M059J (cell line): ENCODE data around the gene KCNT1. TPM values are rescaled to one million over a fixed set of nuclear protein-coding genes. Genes with fewer than 3 reads are reported as not detected.

Source experiments
- DNase-seq: peaks from one replicate; pipeline ENCODE4 v3.0.0-alpha.2; 2012; ENCODE audit warnings: low read depth
- total RNA-seq: library from RNA; depleted of rRNA; stranded (reverse); fragments of >200 nt; shearing (Covaris generic); gene quantifications from 2 replicates; pipeline ENCODE4 v1.2.3, GENCODE V29; 2014

KCNT1 gene
- total RNA-seq, 1 experiment from 2014 or later = not detected

DNA sequence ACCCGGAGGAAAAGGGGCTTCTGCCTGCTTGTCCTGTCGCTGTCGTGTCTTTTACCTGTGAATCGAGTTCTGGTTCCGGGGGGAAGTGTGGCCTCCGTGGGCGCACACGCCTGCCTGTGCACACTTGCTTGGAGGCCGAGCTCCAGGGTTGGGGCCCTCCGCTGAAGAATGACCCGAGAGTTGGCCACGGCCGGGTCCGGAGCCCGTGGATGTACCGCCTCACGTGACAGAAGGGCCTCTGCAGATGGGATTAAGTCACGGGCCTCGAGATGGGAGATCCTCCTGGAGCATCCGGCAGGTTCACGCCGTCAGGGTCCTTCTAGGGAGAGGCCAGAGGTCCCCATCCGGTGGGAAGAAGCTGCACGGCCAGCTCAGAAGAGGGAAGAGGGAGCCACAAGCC is 81.0 kb downstream of the KCNT1 start:
- DNase-seq = no peak

DNA sequence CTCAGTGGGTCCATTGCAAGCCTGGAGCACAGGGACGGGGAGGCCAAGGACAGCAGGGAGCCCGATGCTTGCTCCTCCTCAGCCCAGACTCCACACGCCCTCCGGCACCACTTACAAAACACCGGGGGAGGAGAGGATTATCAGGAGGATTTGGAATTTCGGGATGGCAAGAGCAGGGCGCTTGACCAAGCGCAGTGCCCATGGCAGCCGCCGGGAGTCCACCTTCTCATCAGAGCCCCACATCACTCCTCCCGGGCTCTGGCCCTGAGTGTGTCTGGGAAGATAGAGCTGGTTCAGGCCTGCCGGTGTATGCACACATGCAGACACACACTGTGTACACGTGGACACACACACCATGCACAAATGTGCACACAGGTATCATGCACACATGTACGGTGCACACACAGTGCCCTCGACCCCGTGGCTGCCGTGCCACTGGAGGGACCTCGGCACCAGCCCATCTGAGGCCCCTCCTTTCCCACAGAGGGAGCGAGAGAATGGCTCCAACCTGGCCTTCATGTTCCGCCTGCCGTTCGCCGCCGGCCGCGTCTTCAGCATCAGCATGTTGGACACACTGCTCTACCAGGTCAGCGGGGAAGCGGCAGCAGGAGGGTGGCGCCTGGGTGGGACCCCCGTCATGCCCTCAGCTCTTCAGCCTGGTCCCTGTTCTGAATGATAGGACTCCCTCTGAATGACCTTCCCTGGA is 81.7 kb downstream of the KCNT1 start:
- DNase-seq = no peak

DNA sequence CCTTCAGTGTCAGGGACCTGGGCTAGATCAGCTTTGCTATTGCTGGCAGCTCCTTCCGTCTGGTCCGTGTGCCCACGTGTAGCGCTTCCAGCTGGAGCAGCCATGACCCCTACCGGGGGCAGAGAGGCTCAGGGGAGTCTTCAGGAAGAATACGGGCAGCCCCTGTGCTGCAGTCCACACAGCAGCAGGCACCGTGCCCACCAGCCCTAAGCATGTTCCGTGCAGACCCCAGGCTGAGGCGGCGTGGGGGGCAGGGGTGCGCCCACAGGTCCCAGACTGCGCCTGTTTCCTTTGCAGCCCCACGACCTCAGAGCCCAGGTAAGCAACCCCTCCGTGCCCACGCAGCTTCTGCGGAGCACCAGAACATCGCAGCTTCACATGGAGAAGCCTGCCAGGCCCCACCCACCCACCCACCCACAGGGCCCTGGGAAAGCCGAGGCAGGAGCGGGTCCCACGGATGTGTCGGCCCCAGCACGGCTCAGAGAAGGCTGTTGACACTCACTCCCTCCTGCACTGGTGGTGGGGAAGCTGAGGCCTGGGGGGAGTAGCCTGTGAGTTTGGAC is 83.1 kb downstream of the KCNT1 start:
- no peak for DNase-seq

DNA sequence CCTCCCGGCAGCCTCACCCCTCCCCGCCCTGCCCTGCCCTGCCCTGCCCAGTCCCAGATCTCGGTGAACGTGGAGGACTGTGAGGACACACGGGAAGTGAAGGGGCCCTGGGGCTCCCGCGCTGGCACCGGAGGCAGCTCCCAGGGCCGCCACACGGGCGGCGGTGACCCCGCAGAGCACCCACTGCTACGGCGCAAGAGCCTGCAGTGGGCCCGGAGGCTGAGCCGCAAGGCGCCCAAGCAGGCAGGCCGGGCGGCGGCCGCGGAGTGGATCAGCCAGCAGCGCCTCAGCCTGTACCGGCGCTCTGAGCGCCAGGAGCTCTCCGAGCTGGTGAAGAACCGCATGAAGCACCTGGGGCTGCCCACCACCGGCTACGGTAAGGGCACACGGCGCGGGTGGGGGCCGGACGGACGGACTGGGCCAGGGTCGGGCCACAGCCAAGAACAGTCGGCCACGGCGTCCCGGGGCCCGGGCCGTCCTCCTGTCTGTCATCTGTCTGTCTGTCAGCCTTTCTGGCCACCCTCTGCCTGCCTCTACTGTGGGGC is 84.2 kb downstream of the KCNT1 start:
- no peak for DNase-seq

DNA sequence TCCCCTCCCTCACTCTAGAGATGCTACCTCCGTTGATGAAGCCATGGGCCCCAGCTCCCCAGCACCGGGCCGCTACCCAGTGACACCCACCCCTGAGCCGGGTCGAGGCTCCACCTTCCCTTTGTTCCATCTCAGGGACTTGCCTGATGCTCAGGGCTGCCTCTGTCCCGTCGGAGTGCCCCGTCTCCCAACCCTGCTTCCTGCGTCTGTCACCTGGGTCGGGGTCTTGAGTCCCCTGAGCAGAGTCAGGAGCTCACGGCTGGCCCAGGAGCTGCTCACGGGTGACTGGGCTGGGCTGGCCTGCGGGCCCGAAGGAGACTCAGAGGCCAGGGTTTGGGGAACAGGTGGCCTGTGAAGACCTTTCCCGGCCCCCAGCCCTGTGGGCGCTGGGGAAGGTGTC is 85.3 kb downstream of the KCNT1 start:
- no peak for DNase-seq

DNA sequence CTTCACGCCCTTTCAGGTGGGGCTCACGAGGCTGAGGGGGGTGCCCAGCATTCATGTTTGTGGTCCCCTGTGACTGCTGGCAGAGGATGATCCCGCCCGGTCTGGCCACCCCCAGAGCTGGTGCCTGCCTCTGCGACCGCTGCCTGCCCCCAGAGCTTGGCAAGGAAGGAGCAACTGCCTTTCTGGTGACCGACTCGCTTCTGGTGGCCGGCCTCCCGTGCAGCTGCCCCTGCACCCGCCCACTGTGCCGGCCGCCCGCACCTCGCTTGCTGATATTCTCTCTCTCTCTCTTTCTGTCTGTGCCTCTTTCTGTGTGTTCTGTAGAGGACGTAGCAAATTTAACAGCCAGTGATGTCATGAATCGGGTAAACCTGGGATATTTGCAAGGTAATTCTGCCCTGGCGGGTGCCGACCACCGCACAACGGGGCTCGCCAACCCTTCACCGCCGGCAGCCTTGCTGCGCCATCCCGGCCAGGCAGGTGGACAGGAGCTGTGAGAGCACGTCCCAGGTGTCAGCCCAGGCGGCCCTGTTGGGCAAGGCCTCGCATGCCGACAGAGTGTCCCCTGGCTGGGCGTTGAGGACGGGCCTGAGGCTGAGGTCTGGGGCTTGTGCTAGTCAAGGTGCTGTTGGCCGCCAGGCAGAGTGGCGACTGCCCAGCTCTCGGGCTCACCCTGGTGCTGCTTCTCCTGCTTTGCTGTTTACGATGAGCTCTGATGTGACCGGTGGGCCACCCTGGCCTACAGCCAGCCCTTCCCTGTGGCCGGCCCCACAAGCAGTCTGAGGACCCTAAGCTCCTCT is 86.0 kb downstream of the KCNT1 start:
- DNase-seq = no peak

DNA sequence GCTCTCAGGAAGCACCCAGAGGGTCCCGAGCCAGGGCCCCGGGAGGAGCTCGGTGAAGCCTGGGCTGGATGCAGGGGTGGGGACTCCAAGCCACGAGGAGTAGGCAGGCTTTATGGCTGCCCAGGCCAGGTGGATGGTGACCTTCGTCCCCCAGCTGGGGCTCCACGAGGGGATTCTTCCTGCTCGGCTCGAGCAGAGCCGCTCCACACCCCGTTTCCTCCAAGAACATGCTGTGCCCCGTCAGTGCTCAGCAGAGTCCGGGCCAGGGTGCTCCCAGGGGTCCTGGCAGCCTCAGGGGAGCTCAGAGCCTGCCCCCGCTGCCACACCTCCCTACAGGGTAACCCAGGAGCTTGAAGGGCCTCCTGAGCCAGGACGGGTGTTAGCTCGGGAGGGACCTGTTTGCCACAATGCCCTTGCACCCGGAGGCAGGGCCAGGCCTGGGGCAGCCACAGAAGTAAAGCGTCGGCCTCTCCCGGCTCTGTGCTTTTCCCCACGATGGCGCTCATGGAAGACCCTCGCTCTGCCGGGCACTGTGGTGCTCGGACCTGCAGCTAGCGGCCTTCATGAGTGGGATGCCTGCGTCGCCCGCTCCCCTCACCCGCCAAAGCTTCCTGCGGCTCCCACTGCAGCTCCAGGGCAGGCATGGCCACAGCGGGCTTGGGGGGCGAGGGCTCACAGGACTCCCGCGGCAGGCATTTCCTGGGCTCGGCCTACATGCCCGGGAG is 86.8 kb downstream of the KCNT1 start:
- DNase-seq = no peak

DNA sequence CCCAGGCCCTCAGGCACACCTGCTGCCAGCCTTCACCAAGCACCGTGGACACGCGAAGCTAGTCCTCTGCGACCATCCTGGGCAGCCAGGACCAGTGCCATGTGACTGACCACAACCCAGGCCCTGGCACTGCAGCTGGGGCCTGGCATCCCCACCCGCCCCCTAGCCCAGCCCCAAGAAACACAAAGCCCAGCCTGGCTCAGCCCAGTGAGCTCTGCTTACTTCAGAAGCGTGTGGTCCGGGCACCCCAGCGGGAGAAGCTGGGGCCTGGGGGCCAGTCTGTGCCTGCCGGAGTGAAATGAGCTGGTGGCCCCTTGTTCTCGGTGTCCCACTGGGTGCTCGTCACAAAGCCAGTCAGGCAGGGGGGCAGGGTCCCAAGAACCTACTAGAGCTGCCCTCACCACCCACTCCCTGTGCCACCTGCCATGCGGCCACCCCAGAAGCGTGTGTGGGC is 87.9 kb downstream of the KCNT1 start:
- DNase-seq = no peak

DNA sequence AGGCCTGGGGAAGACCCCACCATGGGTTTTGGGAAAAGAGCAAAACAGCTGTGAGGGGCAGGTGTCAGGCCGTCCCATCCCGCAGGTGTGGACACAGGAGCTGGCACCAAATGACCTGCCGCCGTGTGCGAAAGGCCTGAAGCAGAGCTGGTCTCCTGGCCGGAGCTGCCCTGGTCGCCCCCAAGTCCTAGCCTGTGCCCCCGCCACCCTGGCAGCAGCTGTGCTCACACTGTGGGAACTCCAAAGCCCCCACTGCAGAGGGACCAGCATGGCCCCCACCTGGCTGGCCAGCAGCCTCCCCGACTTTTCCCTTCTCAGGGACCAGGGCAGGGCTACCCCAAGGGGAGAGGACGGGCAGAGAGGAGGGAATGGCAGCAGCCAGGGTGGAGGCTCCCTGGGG is 88.4 kb downstream of the KCNT1 start:
- no peak for DNase-seq

DNA sequence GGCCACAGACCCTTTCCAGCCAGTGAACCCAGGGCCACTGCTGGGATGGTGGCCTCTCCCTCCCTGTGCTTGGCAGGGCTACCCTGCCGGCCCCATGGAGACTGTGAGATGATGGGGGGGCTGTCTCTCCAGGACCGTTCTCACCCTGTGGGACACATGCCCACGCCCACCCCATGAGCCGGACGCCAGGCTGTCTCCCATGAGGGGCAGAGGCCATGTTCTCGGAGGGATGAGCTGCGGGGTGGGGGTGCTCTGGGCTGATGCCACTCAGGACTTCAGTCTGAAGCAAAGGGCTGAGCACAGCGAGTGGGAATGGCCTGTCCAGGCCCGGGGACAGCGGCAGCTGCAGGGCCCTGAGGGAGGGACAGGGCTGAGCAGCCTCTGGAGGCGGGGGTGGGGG is 88.9 kb downstream of the KCNT1 start:
- DNase-seq = no peak

DNA sequence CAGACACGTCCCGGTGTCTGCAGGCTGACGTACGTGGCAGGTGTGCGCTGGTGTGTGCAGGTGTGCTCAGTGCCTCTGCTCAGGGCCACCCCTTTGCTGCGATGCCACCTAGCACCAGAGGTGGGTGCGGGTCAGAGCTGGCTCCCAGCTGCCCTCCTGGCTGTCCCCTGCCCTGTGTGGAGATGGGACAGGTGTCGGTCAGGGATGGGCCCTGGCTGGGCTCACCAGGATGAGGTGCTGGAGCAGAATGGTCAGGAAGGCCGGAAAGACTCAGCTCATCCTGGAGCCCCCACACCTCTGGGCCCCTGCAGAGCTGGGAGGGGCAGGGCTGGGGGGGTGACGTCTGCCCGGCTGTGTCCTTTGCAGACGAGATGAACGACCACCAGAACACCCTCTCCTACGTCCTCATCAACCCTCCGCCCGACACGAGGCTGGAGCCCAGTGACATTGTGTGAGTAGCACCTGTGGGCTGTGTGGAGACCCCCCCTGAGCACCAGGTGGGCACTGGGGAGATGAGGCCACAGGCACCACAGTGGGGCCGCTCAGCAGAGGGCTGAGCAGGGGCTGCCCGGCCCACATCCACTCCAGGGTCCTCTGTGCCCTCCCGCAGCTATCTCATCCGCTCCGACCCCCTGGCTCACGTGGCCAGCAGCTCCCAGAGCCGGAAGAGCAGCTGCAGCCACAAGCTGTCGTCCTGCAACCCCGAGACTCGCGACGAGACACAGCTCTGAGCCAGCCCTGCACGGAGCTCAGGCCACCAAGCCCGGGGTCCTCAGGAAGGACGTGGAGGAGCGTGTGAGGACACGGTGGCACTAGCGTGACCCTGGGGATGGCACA is 89.7 kb downstream of the KCNT1 start:
- no peak for DNase-seq

DNA sequence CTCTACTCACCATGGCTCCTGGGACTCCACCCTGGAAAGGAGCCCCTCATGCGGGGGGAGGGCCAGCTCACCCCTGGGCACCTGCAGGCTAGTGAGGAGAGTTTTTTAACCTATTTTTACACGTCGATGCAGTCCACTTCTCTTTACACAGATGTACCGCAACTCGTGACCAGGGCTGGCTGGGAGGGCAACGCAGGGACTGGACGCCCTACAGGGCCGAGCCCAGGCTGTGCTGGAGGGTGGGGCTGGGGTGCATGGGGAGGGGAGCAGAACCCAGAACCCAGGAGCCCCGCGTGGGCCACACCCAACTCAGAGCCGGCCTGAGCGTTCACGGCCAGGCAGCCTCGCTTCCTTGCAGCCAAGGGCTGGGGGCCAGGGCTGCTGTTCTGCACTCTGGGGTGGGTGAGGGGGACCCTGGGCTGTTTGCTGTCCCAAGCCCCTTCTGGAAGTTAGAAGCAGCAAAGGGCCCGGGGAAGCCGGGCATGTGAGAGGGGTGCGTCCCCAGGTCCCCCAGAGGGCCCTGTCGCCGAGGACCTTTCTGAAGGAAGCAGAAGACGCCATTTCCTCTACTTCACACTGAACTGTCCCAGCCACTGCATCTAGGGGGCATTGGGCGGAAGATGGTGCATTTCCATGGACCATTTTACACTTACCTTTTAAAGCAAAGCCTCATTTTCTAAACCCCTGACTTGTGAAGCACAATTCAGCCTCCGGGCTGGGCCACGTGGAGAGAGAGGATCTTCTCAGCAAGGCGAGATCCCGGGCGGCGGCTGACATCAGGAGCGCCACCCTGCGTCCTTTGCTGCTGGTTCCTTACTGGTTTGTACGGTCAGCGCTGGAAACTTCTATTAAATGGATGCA is 90.5 kb downstream of the KCNT1 start:
- no peak for DNase-seq

DNA sequence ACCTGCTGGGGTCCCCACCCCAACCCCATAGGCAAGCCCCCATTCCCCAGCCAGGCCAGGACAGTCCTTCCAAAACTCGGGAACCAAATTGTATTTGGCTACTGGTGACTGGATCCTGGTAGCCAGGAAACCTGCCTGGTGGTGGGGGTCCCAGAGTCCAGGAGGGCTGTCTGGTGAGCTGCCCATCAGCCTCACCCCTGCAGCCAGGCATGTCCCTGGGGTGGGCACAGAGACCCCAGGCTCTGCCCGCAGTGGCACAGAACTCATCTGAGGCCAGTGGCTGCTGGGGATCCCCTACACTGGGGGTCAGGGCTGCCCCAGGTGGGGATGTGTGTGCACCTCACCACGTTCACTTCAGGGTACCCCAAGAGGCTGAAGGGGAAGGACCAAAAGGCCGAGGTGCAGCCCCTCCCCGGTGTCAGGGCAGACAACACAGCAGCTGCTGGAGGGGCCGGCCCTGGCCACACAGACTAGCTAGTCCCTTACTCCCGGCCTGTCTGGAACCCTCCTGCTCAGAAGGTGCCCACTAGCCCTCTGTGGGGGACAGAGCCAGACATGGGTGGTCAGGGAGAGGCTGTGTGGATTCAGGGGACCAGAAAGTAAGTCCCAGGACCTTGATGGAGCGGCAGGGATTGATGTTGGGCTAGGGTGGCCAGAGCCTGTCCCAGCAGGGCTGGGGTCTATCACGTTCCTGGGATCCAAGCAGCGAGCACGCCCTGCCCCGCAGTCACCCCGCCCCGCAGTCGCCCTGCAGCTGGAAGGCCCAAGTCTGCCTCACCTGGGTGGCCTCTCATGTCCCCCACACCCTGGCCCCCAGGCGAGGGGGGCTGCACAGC is 91.5 kb downstream of the KCNT1 start:
- no peak for DNase-seq

DNA sequence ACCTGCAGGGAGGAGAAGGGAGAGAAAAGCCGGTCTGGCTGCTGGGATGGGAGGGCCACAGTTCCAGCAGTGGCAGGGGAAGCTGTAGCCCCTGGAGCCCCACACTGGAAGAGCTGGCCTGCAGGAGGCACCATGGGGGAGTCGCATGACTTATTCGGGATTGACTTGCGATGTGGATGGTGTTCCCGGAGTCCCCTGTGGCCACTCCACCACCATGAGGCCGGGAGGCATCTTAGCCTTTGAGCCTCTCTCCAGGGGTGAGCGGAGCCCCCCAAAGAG is 92.0 kb downstream of the KCNT1 start:
- no peak for DNase-seq

DNA sequence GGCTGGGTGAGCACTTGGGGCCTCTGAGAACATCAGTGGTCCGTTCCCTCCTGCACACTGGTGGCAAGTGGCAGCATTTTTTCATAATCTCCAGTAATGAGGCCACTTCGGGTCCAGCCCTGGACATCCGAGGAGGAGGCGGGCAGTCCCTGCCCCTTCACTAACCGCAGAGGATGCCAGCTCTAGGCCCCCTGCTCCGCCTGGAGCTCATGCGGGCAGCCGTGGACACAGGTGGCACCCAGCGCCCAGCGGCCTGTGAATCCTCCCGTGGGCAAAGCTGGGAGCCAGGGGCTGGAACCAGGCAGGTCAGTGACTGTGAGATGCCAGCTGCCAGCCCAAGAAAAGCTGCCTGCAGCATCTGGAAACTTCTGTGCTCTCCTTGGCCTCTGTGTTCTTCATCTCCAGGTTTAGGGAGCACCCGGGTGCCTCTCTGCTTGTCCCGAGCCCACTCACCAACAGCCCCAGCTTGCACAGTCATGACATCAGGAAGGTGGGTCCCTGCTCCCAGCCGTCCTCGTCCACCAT is 92.4 kb downstream of the KCNT1 start:
- DNase-seq = no peak

DNA sequence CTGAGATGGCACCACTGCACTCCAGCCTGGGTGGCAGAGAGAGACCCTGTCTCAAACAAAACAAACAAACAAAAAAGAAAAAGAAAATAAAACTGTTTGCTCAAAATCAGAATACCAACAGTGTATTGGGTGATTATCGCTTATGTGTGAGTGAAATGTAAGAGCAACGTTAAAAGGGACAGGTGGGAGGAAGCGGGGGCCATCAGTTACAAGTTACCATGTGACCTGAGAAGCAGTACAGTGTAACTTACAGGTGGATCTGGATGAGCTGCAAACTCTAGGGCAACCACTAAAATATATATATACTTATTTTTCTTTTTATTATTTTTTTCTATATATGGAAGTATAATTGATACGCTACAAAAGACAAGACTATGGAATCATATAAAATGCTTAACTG is 93.4 kb downstream of the KCNT1 start:
- DNase-seq = no peak

DNA sequence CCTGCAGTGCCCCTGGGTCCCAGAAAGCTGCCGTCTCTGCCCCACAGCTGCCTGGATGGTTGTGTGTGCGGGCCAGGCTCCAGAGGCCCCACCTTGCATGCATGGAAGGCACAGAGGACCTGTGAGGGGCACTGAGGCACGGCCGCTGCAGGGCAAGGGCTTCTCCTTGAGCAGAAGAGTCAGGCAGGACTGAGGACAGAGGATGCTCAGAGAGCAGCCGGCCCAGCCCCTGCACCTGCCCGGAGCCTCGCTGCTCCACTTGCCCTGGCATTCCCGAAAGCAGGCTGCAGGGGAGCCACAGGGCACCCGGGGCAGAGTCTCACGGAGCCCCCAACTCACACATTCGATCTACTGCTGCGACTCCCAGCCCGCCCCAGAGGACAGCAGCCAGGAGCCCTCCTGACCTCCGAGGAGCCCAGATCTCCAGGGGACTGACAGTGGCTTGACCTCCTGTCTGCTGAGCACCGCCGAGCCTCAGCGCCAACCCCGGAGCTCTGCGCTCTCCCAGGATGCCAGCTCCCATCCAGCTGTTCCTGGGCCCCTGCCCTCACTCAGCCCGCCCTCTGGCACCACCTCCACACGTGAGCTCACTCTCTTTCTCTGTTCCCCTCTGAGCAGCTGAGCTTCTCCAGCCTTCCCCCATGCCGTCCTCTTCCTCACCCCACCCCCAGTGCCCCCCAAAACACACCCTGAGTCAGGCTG is 95.0 kb downstream of the KCNT1 start:
- no peak for DNase-seq

DNA sequence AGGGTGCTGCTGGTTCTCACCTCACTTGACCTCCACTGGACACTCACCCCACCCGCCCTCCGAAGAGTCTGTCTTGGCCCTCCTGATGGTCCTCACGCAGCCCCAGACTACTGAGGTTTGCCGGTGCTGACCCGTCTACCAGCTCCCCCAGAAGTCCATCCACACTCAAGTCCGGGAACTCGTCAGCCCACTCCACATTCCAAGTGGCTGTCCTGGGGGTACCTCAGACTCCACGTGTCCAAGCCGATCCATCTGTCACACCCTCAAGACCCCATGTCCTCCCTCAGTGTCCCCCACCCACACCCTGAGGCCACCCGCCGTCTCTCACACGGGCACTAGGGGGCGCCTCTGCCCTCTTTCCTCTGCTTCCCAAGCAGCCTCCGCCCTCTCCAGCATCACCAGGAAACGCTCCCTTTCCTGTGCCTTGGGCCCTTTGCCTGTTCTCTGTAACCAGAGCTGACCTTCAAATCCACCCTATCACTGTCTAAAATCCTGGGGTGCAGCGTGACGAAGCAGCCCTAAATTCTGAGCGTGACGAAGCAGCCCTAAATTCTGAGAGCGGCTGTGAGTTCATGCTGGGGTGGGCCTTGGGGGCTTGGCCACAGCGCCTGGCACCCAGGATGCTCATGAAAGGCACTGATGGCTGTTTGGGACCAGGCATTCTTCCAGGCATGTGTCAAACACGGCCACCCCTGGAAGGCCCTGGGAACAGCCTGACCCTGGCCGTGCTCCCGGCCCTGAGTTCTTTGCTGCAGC is 95.7 kb downstream of the KCNT1 start:
- DNase-seq = peak; percentile 46
